ENCODE measurements around the gene RASSF4.

DNA sequence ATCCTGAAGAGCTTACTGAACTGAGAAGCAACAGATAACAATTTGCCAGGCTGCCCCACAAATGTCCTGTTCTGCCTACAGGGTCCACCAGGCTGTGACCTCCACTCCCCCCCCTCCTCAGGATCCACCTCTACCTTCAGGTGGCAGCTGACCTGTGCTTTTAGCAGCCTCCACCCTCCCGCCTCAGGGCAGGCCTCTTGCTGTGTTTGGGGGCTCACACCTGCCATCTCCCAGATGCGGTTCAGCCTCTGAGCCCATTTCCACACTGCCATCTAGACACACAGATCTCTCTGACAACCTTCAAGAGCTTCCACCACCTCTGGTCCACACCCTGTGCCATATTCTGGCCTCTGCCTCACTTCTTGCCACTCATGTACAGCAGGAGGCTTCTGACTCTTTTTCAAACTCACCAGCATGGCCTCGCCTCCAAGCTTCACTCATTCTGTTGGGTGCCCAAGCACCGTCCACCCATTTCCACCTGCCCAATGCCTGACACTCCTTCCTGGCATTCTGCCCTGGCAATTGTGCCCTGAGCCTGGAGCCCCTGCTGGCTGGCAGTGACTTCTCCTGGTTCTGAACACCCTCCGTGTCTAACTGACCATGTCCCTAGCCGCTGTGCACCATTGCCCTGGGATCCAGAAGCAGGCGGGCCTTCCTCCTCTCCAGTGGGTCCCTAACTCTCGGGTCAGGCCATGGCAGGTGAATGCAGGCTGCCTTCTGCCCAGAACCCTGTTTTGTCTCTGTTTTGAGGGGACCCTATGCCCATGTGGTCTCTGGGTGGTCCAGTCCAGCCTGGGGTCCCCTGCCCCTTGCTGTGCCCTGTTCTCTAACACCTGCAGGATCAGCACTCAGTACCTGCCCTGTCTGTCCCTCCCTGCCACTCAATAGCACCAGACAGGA lies 30.0 kb upstream of the RASSF4 start:
- no peak for TF ChIP-seq POLR2A (IDR thresholded peaks at IDR 0.05)
- TF ChIP-seq, protein P1, sequence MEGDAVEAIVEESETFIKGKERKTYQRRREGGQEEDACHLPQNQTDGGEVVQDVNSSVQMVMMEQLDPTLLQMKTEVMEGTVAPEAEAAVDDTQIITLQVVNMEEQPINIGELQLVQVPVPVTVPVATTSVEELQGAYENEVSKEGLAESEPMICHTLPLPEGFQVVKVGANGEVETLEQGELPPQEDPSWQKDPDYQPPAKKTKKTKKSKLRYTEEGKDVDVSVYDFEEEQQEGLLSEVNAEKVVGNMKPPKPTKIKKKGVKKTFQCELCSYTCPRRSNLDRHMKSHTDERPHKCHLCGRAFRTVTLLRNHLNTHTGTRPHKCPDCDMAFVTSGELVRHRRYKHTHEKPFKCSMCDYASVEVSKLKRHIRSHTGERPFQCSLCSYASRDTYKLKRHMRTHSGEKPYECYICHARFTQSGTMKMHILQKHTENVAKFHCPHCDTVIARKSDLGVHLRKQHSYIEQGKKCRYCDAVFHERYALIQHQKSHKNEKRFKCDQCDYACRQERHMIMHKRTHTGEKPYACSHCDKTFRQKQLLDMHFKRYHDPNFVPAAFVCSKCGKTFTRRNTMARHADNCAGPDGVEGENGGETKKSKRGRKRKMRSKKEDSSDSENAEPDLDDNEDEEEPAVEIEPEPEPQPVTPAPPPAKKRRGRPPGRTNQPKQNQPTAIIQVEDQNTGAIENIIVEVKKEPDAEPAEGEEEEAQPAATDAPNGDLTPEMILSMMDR (IDR thresholded peaks at IDR 0.05), result no peak
